Measurements from ENCODE around the gene MMS19. TPM values are rescaled to one million over a fixed set of nuclear protein-coding genes. Genes with fewer than 3 reads are reported as not detected.
A peak's percentile ranks its signal among the peaks of the same experiment; 100 is the strongest.

The MMS19 gene
- polyA plus RNA-seq, 3 donors = 23.2 to 74.5 (median 29.2) TPM

- peak overlapping the region in 1 of 7 donors; percentile 74 for H3K27ac Mint-ChIP-seq
- Histone ChIP-seq H3K9me3 (replicated peaks in 1 of 2; ENCODE audit: control insufficient read depth in 1 of 2, insufficient read depth in 1 of 2, low read length in 2 of 2) (no peaks in the 10 kb centered on the region), H3K79me2 (ENCODE audit: insufficient read depth, low read length) (peaks cover 63% of the 10 kb centered on the region), H3K36me3 (replicated peaks in 1 of 2; ENCODE audit: control insufficient read depth in 1 of 2, insufficient read depth in 2 of 2, low read length in 2 of 2) (peaks cover 18 to 44% of the 10 kb centered on the region in 2 donors), H3K4me1 (ENCODE audit: control insufficient read depth in 1 of 2, insufficient read depth in 2 of 2, low read length in 2 of 2) (peaks cover 0 to 1% of the 10 kb centered on the region in 2 donors), H3K4me3 (replicated peaks in 1 of 3; ENCODE audit: low read depth in 2 of 3, low read length in 3 of 3) (no peak overlapping the region), H4K20me1 (ENCODE audit: insufficient read depth, low read length) (peaks cover 53% of the 10 kb centered on the region), H2AFZ (ENCODE audit: insufficient read depth, low read depth, low read length, poor library complexity, severe bottlenecking) (no peak overlapping the region), H3K27ac (ENCODE audit: low read depth in 1 of 2, low read length in 2 of 2) (no peak overlapping the region), H3K9ac (ENCODE audit: insufficient read depth, low read length, poor library complexity, severe bottlenecking) (no peak overlapping the region), H3K4me2 (replicated peaks; ENCODE audit: extremely low read depth, low read length, poor library complexity, severe bottlenecking) (no peak overlapping the region), H3K27me3 (ENCODE audit: control insufficient read depth in 2 of 2, insufficient read depth in 2 of 2, low read length in 2 of 2) (no peaks in the 10 kb centered on the region)
- H3K9me3 Mint-ChIP-seq = no peaks in the 10 kb centered on the region
- no CpG with 5 or more reads among the region's 4 CpGs for WGBS (ENCODE audit: insufficient coverage)
- peaks cover 26 to 42% of the 10 kb centered on the region in 2 donors for H3K36me3 Mint-ChIP-seq
- peaks cover 7% of the 10 kb centered on the region for H3K4me1 Mint-ChIP-seq
- no peak overlapping the region for H3K4me3 Mint-ChIP-seq
- H3K27me3 Mint-ChIP-seq (ENCODE audit: low read depth in 3 of 3) = peaks cover 0 to 2% (median 0%) of the 10 kb centered on the region in 3 donors
- intact Hi-C loops (cut with micrococcal nuclease) = no loop called here
- no peak for DNase-seq
- no peak for TF ChIP-seq CTCF (IDR thresholded peaks at IDR 0.05)
These were observed 12.5 kb downstream of the MMS19 start for GRCh38 chr10:97485647-97486281.

GRCh38 chr10:97483921-97484320 is 14.3 kb downstream of the MMS19 start:
- Mint-ChIP-seq H3K27me3 (ENCODE audit: low read depth in 3 of 3) (peaks cover 0 to 2% (median 0%) of the 10 kb centered on the region in 3 donors), H3K36me3 (peaks cover 42 to 58% of the 10 kb centered on the region in 2 donors), H3K9me3 (no peaks in the 10 kb centered on the region), H3K27ac (peak overlapping the region in 2 of 7 donors; percentile 57 to 68), H3K4me3 (no peak overlapping the region), H3K4me1 (peaks cover 3% of the 10 kb centered on the region)
- Histone ChIP-seq H2AFZ (ENCODE audit: insufficient read depth, low read depth, low read length, poor library complexity, severe bottlenecking) (no peak overlapping the region), H4K20me1 (ENCODE audit: insufficient read depth, low read length) (peaks cover 34% of the 10 kb centered on the region), H3K9ac (ENCODE audit: insufficient read depth, low read length, poor library complexity, severe bottlenecking) (no peak overlapping the region), H3K9me3 (replicated peaks in 1 of 2; ENCODE audit: control insufficient read depth in 1 of 2, insufficient read depth in 1 of 2, low read length in 2 of 2) (no peaks in the 10 kb centered on the region), H3K27me3 (ENCODE audit: control insufficient read depth in 2 of 2, insufficient read depth in 2 of 2, low read length in 2 of 2) (no peaks in the 10 kb centered on the region), H3K36me3 (replicated peaks in 1 of 2; ENCODE audit: control insufficient read depth in 1 of 2, insufficient read depth in 2 of 2, low read length in 2 of 2) (peaks cover 34 to 62% of the 10 kb centered on the region in 2 donors), H3K27ac (ENCODE audit: low read depth in 1 of 2, low read length in 2 of 2) (no peak overlapping the region), H3K79me2 (ENCODE audit: insufficient read depth, low read length) (peaks cover 45% of the 10 kb centered on the region), H3K4me3 (replicated peaks in 1 of 3; ENCODE audit: low read depth in 2 of 3, low read length in 3 of 3) (no peak overlapping the region), H3K4me1 (ENCODE audit: control insufficient read depth in 1 of 2, insufficient read depth in 2 of 2, low read length in 2 of 2) (no peaks in the 10 kb centered on the region), H3K4me2 (replicated peaks; ENCODE audit: extremely low read depth, low read length, poor library complexity, severe bottlenecking) (no peak overlapping the region)
- TF ChIP-seq CTCF (IDR thresholded peaks at IDR 0.05) = no peak
- WGBS (ENCODE audit: insufficient coverage) = no CpG with 5 or more reads among the region's 1 CpG
- intact Hi-C loops (cut with micrococcal nuclease) = no loop called here
- no peak for DNase-seq

All from CD14-positive monocyte (primary cell).